Effector CD4-positive, alpha-beta T cell (primary cell): ENCODE measurements around the gene COLQ.
A peak's percentile ranks its signal among the peaks of the same experiment; 100 is the strongest.

Experiments
- DNase-seq: peaks from one replicate; pipeline ENCODE4 v3.0.0-alpha.2; 2020

Gene COLQ

DNA sequence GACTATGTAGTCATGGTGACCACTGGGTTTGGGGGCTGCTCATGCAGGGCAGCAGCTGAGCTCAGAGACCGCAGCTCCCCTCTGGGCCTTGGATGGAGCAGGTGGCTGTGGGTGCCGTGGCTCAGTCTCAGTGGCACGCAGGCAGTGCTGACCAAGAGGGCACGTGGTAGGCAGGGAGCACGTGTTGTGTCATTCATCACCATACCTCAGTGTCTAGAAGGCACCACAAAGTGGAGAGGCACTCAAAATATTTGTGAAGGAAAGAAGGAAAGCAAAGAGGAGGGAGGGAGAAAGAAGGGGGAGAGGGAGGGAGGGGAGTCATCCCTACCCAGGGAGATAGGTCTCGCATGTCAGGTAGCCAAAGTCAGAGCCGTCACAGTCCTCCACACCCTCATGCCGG is 68.0 kb downstream of the COLQ start:
- no peak for DNase-seq

- no peak for DNase-seq
Measured at GRCh38 chr3:15452961-15453360, 68.5 kb downstream of the COLQ start.

- DNase-seq: no peak
Measured at GRCh38 chr3:15452156-15452555, 69.3 kb downstream of the COLQ start.

GRCh38 chr3:15451216-15452113 is 70.0 kb downstream of the COLQ start:
- DNase-seq: no peak

DNA sequence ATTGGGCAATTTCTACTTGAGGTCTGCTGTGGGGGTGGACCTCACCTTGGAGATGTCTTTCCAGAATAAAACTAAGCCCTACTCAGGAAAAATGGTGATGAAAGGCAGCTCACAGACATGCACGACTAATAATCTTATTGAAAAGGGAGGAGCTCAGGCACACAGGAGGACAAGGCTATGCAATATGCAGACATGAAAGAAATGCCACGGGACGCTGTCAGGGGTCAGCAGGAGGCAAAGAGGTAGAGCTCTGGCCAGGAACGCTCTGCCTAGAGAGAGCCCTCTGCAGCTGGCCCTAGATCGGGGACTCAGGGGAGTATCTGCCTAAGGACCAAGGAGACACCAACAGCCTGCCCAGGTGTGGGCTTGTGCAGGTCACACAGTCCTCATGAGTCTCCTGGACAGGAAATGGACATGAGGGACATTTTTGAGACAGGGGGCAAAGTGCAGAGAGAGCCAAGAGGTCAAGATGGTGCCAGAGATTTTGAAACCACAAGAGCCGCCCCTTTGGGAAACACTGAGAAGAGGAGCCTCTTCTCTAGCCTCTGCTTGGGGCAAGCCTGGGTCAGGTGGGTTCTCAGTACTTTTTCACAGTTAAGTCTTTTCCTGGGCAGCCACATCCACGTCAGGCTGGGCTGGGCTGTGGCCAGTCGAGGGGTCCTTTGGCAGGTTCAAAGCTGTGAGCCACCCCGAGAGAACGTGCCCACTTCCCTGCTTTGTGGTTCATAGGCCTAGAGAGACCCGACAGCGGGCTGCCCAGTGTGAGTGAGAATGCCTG is 70.9 kb downstream of the COLQ start:
- no peak for DNase-seq

GRCh38 chr3:15449489-15450224 is 71.8 kb downstream of the COLQ start:
- no peak for DNase-seq

DNA sequence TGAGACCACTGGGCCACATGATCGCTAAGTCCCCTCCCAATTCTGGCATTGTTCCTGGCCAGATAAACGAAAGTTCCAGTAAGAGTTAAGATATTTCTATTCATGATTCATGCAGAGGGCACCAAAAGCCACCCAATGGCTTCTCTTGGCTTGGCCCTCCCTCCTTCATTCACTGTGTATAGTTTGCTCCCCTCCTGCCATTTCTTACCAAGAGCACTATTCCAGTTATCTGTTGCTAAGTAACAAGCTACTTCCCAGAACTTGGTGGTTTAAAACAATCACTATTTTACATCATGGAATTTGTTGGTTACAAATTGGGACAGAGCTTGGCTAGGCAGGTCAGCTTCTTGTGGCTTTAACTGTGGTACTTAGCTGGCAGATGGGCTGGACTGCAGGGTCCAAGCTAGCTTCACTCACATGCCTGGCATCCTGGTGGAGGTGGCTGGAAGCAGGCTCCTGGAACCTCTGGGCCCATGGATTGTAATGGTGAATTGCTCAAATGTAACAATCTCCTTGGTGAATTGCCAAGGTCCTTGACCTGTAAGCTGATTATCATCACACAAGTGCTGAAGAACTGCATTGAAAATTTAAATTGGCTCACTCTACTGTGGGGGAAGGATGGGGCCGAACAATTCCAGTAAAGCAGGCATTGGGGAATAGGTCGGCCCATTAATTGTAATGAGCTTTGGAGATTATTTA is 77.5 kb downstream of the COLQ start:
- DNase-seq: no peak

GRCh38 chr3:15440891-15441290 is 80.6 kb downstream of the COLQ start:
- DNase-seq: no peak

- no peak for DNase-seq
Measured at GRCh38 chr3:15439476-15439875, 82.0 kb downstream of the COLQ start.

- DNase-seq: no peak
Measured at GRCh38 chr3:15438983-15439382, 82.5 kb downstream of the COLQ start.

DNA sequence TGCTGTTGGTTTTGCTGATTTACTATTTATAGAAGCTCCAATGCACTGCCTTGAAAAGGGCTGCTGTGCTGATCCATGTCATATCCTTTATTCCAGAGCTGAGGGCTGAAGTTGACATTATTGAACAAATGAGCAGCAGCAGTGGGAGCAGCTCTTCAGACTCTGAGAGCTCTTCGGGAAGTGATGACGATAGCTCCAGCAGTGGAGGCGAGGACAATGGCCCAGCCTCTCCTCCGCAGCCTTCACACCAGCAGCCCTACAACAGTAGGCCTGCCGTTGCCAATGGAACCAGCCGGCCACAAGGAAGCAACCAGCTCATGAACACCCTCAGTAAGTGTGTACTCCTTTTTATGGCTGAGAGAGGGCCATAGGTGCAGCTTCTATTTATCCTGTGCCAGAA is 85.3 kb downstream of the COLQ start:
- DNase-seq: no peak

- DNase-seq: no peak
Measured at GRCh38 chr3:15434756-15435155, 86.8 kb downstream of the COLQ start.

DNA sequence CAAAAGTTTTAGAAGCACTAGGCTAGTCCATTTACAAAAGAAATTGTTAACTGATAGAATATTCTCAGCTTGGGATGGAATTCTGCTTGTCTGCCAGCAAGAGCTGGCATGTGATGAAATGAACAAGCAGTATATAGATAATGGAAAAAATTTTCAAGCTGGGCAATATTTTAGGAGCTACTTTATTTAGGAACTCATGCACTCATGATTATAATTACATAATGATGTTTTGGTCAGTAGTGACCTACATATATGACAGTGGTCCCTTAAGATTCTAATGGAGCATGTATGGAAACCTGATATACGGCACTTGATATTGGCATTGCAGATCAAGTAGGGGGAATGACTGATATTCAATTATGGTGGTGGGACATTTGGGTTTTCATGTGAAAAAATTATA is 88.0 kb downstream of the COLQ start:
- DNase-seq: no peak

DNA sequence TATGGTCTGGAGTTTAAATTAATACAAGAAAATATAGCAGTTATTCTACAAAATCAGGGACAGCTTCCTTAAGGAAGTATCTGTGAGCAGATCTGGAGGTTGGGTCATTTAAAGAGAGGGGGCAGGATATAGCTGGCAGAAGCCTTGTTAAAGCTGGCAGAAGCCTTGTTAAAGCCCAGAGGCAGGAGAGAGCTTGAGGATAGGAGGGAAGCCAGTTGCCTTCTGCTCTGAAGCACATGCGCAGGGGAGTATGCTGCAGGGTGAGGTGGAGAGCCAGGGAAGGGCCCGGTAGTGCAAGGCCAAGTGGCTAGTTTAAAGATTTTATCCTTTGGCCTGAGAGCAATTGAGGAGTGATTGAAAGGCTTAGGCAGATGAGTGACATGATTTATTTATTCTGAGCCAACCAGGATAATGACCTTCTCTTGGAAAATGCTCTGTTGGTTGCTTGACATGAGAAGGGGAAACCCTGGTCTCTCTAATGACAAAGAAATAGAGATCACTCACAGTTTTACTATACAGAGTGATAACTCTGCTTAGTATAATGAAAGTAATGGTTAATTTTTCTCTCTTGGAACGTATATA is 90.2 kb downstream of the COLQ start:
- no peak for DNase-seq

- no peak for DNase-seq
Measured at GRCh38 chr3:15430624-15431023, 90.9 kb downstream of the COLQ start.

GRCh38 chr3:15429080-15429479 is 92.4 kb downstream of the COLQ start:
- no peak for DNase-seq

DNA sequence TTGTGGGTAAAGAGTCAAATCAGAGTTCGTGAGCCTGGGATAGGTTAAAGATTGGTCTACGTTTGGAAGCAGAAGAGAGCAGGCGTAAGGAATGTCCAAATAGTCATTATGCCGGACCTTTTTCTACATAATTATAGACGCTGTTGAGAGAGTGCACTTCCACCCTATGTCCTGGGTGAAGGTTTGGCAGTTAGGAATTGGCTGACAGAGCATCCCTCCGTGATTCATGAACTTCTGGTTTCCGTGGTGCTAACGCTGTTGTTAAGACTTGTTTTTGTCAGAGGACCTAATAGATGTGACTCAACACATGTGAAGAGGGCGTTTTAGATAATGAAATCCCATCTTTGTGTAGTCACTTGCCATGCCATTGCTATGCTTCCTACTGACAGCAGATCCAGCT is 93.0 kb downstream of the COLQ start:
- DNase-seq: peak; percentile 14

GRCh38 chr3:15427981-15428380 is 93.5 kb downstream of the COLQ start:
- no peak for DNase-seq

DNA sequence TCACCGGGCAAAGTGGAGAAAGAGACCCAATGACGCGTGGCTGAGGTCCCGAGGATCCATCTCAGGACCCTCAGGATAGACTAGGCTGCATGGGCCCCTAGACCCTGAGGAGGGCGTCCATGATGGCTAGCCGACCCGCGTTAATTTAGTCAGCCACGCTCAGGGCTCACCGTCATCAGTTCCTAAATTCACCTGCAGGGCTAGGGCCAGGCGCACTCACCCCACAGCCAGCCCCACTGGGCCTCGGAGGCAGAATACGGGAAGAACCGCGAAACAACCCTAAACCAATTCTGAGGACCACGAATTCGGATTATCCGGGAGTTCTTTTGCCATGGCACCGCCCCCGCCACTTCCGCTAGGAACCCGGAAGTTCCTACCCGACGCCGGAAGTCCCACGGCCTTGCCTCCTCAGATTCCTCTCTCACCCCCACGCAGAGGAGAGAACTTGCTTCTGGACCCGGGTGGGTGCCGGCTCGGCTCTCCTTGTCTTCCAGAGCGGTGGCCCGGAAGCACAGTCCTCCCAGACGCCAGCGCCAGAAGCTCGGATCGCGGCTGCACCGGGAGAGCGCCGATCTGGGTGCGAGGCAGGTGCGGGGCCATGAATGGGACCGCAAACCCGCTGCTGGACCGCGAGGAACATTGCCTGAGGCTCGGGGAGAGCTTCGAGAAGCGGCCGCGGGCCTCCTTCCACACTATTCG is 94.2 kb downstream of the COLQ start, which contains the start of the genes EAF1 and METTL6:
Gene EAF1, plus strand, starts transcription at position 417 of the 699 bp plus-strand sequence. Its CDS starts 182 bp downstream, at position 599.
Gene METTL6, minus strand, starts transcription at position 363 of the 699 bp plus-strand sequence. CDS start 1,033 bp downstream, outside the sequence.
- DNase-seq: peak; percentile 80

- no peak for DNase-seq
Measured at GRCh38 chr3:15426579-15427118, 94.9 kb downstream of the COLQ start.

DNA sequence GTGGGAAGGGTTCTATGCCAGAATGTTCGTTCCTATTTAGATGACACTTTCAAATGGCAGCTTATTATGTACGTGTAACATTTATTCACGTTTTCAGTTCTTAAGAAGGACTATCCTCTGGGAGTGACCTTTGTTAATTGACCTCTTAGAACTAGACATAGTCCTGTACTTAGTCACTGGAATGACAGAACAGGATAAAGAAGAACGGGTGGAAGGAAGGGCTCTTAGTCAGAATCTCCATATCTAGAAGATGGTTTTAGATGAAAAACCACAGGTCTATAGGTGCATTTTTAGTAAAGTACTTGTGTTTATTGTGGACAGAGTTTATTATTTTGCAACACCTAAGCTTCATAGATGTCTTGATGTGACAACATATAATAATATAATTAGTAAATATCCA is 100.6 kb downstream of the COLQ start:
- no peak for DNase-seq
